ENCODE results near the gene PACSIN2.
A peak's percentile ranks its signal among the peaks of the same experiment; 100 is the strongest.
"Not testable (repeated sequence)": the region's sequence is repeated elsewhere in the genome, so short reads cannot be mapped to it uniquely, and the experiment has no call there.

The PACSIN2 gene

GRCh38 chr22:43014869-43015676 lies at the start of gene PACSIN2:
Gene PACSIN2, minus strand, starts transcription at chr22:43015149. Its CDS starts 103,069 bp downstream, at chr22:42912080.
- DNase-seq (ENCODE audit: low read depth): peak; percentile 98

GRCh38 chr22:43060183-43060582 lies 45.2 kb upstream of the PACSIN2 start:
- DNase-seq (ENCODE audit: low read depth): peak; percentile 58

GRCh38 chr22:43057641-43058040 lies 42.7 kb upstream of the PACSIN2 start:
- DNase-seq (ENCODE audit: low read depth): no peak

GRCh38 chr22:43053176-43053575 lies 38.2 kb upstream of the PACSIN2 start:
- no peak for DNase-seq (ENCODE audit: low read depth)

GRCh38 chr22:43050995-43051394 lies 36.0 kb upstream of the PACSIN2 start:
- DNase-seq (ENCODE audit: low read depth): no peak

- DNase-seq (ENCODE audit: low read depth): no peak
Observed at GRCh38 chr22:43047605-43048004, 32.7 kb upstream of the PACSIN2 start.

GRCh38 chr22:43044290-43044712 lies 29.4 kb upstream of the PACSIN2 start:
- no peak for DNase-seq (ENCODE audit: low read depth)

- no peak for DNase-seq (ENCODE audit: low read depth)
Observed at GRCh38 chr22:43042101-43042780, 27.3 kb upstream of the PACSIN2 start.

- DNase-seq (ENCODE audit: low read depth): no peak
Observed at GRCh38 chr22:43039800-43040199, 24.9 kb upstream of the PACSIN2 start.

- no peak for DNase-seq (ENCODE audit: low read depth)
Observed at GRCh38 chr22:43038325-43038724, 23.4 kb upstream of the PACSIN2 start.

- no peak for DNase-seq (ENCODE audit: low read depth)
Observed at GRCh38 chr22:43036282-43036829, 21.4 kb upstream of the PACSIN2 start.

GRCh38 chr22:43035250-43035649 lies 20.3 kb upstream of the PACSIN2 start:
- no peak for DNase-seq (ENCODE audit: low read depth)

- DNase-seq (ENCODE audit: low read depth): no peak
Observed at GRCh38 chr22:43031617-43032016, 16.7 kb upstream of the PACSIN2 start.

- DNase-seq (ENCODE audit: low read depth): no peak
Observed at GRCh38 chr22:43018615-43019014, 3.7 kb upstream of the PACSIN2 start.

GRCh38 chr22:43017525-43018460 lies 2.8 kb upstream of the PACSIN2 start:
- no peak for DNase-seq (ENCODE audit: low read depth)

GRCh38 chr22:43016150-43016549 lies 1.2 kb upstream of the PACSIN2 start:
- DNase-seq (ENCODE audit: low read depth): not testable (repeated sequence)

GRCh38 chr22:43015677-43016042 lies 711 bp upstream of the PACSIN2 start:
- DNase-seq (ENCODE audit: low read depth): no peak

GRCh38 chr22:43014316-43014868 lies 557 bp downstream of the PACSIN2 start:
- peak; percentile 27 for DNase-seq (ENCODE audit: low read depth)

- DNase-seq (ENCODE audit: low read depth): no peak
Observed at GRCh38 chr22:43013355-43014315, 1.3 kb downstream of the PACSIN2 start.

- no peak for DNase-seq (ENCODE audit: low read depth)
Observed at GRCh38 chr22:43012390-43012789, 2.6 kb downstream of the PACSIN2 start.

GRCh38 chr22:43011079-43011478 lies 3.9 kb downstream of the PACSIN2 start:
- no peak for DNase-seq (ENCODE audit: low read depth)

Measured in activated T-cell treated with anti-CD3 and anti-CD28 coated beads for 48 hours (primary cell).